Measurements from ENCODE around the gene ZNHIT1.
"Not testable (repeated sequence)": the region's sequence is repeated elsewhere in the genome, so short reads cannot be mapped to it uniquely, and the experiment has no call there.

The ZNHIT1 gene

DNA sequence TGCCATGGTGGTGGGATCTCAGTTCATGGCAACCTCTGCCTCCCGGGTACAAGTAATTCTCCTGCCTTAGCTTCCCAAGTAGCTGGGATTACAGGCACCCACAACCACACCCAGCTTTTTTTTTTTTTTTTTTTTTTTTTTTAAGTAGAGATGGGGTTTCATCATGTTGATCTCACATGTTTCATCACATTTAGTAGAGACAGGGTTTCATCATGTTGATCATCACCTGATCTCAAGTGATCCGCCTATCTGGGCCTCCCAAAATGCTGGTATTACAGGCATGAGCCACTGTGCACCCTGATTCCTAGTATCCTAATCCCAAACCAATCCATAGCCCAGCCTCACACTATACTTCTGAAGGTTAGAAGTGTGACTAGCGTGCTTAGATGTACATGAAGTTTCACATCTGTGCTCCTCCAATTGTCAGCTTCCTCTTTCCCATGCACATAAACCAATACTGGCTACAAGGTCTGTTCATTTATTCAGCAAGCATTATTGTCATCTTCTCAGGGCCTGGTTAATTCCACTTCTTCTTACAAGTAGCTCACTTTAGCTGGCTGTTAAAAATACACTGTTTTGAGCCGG is 31.0 kb upstream of the ZNHIT1 start:
- DNase-seq (ENCODE audit: low read depth in 3 of 3, low spot score in 1 of 3): no peak

DNA sequence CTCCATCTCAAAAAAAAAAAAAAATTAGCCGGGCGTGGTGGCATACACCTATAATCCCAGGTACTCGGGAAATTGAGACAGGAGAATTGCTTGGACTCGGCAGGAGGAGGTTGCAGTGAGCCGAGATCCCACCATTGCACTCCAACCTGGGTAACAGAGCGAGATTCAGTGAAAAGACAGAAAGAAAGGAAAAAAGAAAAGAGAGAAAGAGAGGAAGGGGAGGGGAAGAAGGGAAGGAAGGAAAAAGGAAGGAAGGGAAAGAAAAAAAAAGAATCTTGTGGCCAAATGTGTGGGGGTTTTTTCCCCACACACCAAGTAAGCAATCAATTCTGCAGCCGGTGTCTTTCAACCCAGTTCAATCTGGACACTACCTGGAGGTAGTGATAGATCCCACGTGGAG is 28.9 kb upstream of the ZNHIT1 start:
- DNase-seq (ENCODE audit: low read depth in 3 of 3, low spot score in 1 of 3): no peak

DNA sequence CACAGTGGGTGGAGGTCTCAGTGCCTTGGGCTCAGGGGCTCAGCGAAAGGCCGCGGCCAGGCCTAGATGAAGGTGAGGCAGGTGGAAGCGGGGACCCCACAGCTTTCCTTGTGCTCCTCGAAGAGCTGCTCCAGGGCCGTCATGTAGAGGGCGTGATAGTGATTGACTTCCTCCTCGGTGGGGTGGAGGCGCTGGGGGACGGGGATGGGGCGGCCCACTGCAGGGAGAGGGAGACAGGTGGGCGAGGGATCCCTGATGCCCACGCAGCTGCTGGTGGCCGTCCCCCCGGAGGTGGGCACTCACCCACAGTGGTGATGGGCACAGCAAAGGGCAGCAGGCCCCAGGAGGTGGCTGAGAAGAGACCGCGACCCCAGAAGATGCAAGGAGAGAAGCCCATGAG is 22.1 kb upstream of the ZNHIT1 start:
- no peak for DNase-seq (ENCODE audit: low read depth in 3 of 3, low spot score in 1 of 3)

DNA sequence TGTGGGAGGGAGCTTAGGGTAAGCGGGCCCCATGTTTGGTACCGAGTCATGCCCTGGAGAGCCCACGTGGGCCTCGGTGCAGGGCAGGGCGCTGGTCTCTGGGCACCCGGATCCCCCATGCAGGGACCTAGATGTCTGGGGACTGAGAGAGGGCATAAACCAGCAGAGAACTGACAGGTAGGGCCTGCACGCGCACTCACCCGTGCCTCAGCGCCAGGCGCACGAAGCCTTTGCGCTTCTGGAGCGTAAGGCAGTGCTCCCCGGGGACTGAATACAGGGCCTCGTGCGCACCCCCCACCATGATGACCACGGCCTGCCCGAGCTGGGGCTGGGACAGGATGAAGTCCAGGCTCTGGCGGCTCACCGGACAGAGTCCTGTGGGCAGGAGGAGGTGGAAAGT is 20.0 kb upstream of the ZNHIT1 start:
- DNase-seq (ENCODE audit: low read depth in 3 of 3, low spot score in 1 of 3): no peak

DNA sequence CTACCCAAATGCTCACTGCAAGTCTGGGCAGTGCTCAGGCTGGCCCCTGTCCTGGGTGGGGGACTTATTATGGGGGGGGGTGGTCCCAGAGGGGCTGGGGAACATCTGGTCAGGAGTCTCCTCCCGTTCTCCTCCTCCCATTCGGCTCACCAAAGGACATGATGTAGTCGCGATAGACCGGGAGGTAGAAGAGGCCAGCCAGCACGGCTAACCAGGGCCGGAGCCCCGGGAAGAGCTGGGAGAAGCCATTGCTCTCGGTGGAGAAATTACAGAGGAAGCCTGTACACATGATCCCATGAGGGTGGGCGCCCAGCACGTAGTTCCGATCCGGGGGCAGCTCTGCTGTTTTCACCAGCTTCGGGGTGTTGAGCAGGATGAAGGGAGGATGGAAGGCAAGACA is 19.5 kb upstream of the ZNHIT1 start:
- DNase-seq (ENCODE audit: low read depth in 3 of 3, low spot score in 1 of 3): no peak

DNA sequence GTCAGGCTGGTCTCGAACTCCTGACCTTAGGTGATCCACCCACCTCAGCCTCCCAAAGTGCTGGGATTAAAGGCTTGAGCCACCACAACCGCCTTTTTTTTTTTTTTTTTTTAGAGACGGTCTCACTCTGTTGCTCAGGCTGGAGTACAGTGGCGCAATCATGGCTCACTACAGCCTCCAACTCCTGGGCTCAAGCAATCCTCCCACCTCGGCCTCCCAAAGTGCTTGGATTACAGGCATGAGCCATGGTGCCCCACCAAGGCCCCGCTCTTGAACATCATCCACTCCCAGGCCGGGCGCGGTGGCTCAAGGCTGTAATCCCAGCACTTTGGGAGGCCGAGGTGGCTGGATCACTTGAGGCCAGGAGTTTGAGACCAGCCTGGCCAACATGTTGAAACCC is 18.4 kb upstream of the ZNHIT1 start:
- not testable (repeated sequence) for DNase-seq (ENCODE audit: low read depth in 3 of 3, low spot score in 1 of 3)

DNA sequence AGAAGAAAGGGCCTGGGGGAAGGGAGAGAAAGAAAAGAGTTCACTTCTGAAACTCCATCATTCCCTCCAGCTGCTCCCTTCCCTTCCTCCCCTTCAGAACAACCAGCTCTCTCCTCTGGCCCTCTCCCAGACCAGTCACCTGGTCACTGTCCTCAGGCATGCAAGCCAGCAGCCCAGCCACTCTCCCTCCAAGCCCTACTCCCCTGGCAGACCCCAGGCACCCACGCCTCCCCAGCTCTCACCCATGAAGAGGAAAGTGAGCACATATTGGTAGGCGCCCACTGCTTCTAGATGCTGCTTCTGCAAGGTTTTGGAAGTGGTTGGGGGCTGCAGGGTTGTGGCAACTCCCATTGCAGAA is 17.5 kb upstream of the ZNHIT1 start:
- DNase-seq (ENCODE audit: low read depth in 3 of 3, low spot score in 1 of 3): no peak

DNA sequence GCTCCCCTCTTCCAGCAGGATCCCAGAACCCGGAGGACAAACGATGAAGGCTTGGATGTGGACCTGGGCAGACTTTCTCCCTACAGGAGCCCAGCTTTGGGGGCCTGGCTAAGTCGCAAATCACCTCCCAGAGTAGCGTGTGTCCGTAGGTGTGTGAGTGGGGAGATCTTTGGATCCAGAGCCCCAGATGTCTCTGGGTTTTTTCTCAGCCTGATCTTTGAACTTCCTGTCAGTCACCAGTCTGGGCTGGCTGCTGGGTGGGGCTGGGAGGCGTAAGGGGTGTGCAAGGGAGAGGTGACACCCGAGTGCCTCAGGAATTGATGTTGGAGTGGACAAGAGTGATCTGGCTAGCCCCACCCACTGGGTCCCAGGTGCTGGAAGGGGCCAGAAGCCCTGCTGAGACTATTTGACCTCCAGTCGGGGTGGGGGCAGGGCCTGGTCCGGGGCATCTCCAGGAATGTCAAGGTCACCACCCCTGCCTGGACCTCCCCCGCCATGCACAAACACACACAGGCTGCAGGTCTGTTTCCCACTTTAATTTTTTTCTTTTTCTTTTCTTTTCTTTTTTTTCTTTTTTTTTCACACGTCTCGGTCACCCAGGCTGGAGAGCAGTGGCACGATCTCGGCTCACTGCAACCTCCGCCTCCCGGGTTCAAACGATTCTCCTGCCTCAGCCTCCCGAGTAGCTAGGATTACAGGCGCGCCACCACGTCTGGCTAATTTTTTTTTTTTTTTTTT is 16.9 kb upstream of the ZNHIT1 start, which contains the start of gene MOGAT3:
MOGAT3 (minus strand) TSS at position 175 of the 738 bp plus-strand sequence. CDS start 182 bp downstream, outside the sequence.
- DNase-seq (ENCODE audit: low read depth in 3 of 3, low spot score in 1 of 3): no peak

DNA sequence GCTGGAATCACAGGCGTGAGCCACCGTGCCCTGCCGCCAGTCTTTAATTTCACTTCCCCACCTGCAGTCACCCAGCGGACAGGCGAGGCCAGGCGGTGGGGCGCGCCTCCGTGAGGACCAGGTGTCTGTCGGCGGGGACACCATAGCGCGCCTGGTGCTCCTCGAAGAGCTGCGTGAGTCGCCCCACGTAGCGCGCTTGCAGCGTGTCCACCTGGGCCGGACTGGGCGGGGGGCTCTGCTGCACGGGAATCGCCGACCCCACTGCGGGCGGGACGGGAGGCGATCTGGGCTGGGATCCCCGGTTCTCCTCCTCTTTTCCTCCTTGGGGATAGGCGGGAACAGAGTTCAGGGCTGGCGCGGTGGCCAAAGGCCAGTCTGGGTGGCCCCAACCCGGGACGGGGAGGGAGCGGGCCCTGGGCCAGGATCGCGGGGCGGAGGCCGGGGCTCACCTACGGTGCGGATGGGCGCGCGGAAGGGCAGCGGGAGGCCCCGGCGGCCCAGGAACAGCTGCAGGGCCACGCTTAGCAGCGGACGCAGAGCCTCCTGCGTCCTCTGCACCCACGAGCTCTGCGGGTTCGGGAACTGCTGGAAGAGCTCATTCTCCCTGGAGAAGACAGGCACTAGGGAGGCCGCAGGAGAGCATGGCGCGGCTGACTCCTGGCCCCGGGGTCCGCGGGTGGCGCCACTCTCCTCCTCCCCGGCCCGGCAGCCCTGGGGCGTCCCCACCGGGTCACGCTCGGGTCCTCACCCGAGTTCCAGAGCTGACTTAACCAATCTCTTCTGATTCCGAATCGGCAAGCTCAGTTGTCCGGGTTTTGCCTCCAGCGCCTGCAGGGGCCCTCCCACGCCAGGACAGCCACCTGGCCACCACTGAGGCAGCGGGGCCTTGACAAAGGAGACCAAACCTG is 16.0 kb upstream of the ZNHIT1 start:
- no peak for DNase-seq (ENCODE audit: low read depth in 3 of 3, low spot score in 1 of 3)

DNA sequence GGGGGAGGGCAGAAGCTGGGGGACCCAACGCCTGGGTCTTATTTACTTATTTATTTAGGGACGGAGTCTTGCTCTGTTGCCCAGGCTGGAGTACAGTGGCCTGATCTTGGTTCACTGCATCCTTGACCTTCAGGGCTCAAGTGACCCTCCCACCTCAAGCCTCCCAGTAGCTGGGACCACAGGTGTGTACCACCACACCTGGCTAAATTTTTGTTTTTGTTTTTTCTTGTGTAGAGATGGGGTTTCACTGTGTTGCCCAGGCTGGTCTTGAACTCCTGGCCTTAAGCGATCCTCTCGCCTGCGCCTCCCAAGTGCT is 15.4 kb upstream of the ZNHIT1 start:
- DNase-seq (ENCODE audit: low read depth in 3 of 3, low spot score in 1 of 3): no peak

DNA sequence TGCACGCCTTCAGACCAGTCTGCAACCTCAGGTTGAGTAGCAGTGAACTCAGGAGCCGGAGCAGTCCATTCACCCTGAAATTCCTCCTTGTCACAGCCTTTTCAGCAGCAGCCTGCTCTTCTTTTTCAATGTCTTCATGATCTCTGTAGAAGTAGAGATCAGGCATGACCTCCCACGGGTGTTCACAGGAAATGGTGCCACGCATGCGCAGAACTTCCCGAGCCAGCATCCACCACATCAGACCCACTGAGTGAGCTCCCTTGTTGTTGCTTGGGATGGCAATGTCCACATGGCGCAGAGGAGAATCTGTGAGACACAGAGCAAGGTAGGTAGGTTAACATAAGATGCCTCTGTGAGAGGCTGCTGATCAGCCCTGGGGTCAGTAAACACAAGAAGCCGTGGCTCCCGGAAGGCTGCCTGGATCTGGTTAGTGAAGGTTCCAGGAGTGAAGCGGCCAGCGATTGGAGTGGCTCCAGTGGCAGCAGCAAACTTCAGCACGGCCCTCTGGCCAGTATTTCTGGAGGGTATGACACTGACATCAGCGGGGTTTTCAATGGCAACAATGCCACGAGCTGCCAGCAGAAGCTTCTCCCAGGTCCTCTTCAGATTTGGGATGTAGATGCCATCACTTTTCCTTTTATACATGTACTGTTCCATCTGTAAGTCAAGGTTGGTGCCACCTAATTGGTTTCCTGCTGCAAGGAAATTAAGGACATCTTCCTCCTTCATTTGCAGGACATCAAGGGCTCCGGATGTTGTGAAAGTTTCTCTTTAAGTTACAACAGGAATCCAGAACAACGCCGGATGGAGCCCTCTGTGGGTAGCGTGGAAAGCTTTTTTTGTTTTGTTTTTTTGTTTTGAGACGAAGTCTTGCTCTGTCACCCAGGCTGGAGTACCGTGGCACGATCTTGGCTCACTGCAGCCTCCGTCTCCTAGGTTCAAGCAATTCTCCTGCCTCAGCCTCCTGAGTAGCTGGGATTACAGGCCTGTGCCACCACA is 13.9 kb upstream of the ZNHIT1 start:
- DNase-seq (ENCODE audit: low read depth in 3 of 3, low spot score in 1 of 3): not testable (repeated sequence)

DNA sequence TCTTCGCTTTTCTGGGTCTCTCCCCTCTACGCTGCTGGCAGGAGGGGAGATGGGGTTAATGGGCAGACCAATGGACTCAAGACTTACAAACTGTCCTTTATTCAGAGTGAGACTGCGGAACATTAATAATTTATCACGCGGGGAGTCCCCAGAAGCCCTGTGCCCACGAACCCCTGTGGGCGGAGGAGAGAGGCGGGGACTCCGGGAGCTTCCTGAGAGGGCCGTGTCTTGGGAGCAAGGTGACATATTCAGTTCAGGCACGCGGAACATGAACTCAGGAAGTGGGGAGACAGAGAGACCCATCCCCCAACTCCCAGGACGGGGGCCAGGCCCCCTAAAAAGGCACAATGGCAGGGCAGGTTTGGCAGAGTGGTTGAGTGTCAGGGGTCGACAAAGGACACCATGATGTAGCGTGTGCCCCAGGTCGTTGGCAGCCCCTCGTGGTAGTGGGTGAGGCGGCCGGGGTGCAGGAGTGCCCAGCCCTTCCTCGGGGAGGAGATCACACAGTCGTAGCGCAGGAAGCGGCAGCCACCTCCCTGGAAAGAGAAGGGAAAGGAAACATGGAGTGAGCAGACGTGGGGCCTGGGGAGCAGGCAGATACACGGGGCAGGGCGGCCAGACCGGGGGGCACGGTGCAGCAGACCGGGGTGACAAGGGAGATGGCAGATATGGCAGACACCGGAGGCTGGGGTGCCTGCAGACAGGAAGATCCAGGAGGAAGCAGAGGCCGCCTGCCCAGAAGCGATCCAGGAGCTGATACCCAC is 11.9 kb upstream of the ZNHIT1 start:
- DNase-seq (ENCODE audit: low read depth in 3 of 3, low spot score in 1 of 3): no peak

DNA sequence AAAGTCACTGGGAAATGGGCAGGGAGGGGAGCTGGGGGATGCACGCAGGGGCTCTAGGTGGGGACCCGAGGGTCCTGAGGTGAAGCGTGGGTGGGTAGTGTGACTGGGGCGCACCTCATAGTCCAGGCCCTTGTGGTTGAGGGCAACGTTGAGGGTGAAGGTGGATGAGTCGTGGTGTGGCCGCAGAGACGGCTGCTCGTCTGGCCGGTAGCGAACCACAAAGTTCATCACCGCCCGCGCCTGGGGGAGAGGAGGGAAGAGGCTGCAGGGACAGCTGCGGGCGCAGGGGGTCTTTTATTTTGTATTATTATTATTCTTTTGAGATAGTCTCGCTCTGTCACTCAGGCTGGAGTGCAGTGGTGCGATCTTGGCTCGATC is 11.3 kb upstream of the ZNHIT1 start:
- DNase-seq (ENCODE audit: low read depth in 3 of 3, low spot score in 1 of 3): no peak

DNA sequence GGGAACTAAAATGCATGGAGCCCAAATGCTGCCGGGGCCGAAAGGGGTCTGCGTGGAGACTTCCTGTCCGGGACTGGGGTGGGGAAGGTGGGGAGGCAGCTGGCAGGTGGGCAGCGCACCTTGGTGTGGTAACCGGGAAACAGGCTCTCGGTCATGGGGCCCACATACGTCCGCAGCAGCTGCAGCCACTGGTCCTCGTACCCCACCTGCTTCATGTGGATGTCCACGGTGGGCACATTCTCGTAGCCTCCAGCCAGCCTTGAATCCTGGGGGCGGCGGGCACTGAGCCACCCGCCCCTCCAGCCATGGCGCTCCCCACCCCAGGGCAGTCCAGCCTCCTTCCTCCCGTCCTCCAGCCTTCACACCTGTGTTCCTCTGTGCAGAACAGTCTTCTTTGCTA is 10.5 kb upstream of the ZNHIT1 start:
- DNase-seq (ENCODE audit: low read depth in 3 of 3, low spot score in 1 of 3): no peak

DNA sequence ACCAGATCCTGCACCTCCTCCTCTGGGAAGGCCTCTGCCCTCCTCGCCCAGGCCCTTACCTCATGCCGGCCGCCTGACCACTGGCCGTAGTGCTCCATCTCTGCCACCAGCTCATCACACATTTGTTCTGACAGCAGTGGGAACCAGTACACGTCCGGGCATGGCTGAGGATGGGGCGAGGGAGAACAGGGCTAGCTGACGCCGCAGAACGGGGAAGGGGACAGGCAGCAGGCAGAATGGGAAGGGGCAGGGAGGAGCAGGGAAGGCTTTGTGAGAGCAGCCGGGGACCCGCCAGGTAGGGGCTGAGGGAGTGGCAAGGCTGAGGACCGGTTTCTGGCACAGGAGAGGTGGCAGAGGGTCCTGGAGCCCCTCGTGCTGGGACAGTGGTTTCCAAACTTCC is 9.2 kb upstream of the ZNHIT1 start:
- DNase-seq (ENCODE audit: low read depth in 3 of 3, low spot score in 1 of 3): no peak

DNA sequence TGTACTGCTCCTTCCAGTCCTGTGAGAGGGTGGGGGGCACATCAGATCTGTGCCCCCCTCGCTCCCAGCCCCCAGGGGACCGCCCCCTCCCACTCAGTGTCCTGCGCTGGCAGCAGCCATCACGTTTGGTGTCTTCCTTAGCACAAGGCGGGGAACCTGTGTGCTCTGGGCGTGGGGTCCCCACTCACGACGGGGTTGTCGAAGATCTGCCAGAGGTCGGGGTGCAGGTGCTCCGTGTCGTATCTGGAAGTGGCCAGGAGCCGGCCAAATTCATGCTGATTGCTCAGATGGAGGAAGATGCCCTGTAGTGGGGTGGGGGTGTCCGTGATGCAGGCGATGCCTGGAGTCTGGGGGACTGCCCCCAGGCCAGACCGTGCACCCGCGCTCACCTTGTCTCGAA is 7.8 kb upstream of the ZNHIT1 start:
- no peak for DNase-seq (ENCODE audit: low read depth in 3 of 3, low spot score in 1 of 3)

DNA sequence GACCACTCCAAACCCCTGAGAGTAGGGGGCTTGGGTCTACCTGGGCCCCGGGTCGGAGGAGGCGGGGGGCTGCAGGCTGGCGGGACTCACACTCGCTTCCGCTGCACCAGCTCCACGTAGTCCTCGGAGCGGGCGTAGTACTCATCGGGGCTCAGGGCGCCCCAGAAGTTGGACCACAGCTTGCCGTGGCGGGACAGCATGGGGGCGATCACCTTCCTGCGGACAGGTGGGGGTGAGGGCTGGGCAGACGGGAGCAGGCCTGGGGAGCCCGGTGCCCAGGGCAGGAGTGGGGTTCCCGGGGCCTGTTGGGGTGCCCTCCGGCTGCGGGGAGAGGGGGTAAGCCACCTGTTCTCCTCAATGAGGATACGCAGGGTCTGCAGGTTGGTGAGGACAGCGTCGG is 6.5 kb upstream of the ZNHIT1 start:
- DNase-seq (ENCODE audit: low read depth in 3 of 3, low spot score in 1 of 3): no peak

DNA sequence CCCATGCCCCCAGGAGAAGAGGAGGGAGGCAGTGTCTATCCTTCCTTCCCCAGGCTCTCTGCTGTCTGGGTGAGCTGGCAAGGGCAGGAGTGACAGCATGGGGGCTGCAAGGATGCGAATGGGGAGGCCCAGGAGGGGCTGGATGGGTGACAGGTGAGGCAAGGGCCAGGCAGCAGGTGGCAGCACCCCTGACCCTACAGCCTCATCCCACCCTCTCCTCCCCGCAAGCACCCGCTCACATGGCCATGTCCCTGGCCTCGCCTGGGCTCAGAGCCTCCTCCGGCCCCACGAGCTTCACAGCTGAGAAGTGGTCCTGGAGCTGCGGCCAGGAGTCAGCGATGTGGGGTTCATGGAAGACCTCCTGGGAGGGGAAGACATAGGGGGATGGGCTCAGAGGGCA is 6.0 kb upstream of the ZNHIT1 start:
- no peak for DNase-seq (ENCODE audit: low read depth in 3 of 3, low spot score in 1 of 3)

DNA sequence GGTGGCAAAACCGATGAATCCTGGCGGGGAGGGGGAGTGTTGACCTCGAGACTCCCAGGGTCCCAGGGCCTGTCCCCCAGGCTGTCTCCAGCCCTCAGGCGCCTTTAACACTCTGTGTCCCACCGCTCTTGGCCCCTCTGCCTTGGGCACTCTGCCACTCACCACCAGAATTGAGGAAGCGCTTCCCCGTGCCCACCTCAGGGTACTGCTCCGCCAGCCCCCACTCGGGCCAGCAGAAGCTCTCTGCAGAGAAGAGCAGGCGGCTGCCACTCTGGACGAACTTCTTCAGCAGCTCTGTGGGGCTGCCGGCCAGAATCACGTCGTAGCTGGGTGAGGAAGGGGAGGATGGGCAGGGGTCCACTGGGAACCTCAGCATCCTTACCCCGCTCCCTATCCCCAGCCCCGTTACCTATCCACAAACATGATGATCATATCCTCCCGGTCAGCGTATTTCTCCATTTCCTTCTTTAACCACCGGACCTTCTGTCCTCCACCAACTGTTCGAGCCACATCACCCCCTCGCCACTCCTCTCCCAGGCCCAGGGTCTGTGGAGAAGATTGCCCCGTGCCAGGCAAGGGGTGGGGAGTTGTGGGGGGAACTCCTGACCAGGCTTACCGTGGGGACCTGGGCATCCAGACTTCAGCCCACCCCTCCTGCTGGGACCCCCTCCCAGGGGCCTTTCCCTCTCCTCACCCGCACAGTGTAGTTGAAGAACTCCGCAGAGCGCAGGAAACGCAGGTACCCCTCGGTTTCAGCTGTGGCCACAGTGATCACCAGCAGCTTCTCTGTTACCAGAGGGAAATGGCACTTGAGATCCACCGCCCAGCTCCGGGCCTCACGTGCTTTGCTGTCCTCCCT is 1.7 kb upstream of the ZNHIT1 start:
- DNase-seq (ENCODE audit: low read depth in 3 of 3, low spot score in 1 of 3): no peak

All from stimulated activated CD4-positive, alpha-beta T cell treated with anti-CD3 and anti-CD28 coated beads, TNF-alpha, amount 100 ng/mL, for 1 hour (primary cell).